Mesodermal cell (in vitro differentiated cells): ENCODE results near the gene ADGRD1.
"Not testable (repeated sequence)": the region's sequence is repeated elsewhere in the genome, so short reads cannot be mapped to it uniquely, and the experiment has no call there.

Source experiments
- H3K27ac ChIP-seq: 2 replicates; pipeline ENCODE4 v1.7.0; 2013; ENCODE audit warnings: mild to moderate bottlenecking, low read depth, low read length, moderate library complexity; ENCODE audit not compliant: severe bottlenecking
- H3K36me3 ChIP-seq: 2 replicates; pipeline ENCODE4 v1.7.1; 2013; ENCODE audit warnings: mild to moderate bottlenecking, low read length, moderate library complexity; ENCODE audit not compliant: control insufficient read depth, insufficient read depth
- H3K4me1 ChIP-seq: one replicate; pipeline ENCODE4 v1.7.1; 2013; ENCODE audit warnings: mild to moderate bottlenecking, low read length; ENCODE audit not compliant: insufficient read depth, control insufficient read depth, poor library complexity, severe bottlenecking
- H3K4me3 ChIP-seq: 2 replicates; pipeline ENCODE4 v1.7.0; 2013; ENCODE audit warnings: low read length, control low read depth, mild to moderate bottlenecking; ENCODE audit not compliant: insufficient read depth, poor library complexity, severe bottlenecking; ENCODE audit errors: extremely low read depth
- H3K9me3 ChIP-seq: 2 replicates; pipeline ENCODE4 v1.7.1; 2013; ENCODE audit warnings: mild to moderate bottlenecking, low read length, moderate library complexity; ENCODE audit not compliant: control insufficient read depth
- WGBS, 2 experiments: methylation state at CpG; one replicate each; pipeline ENCODE4 v1.1.5; 2013; ENCODE audit warnings: missing lambda C conversion rate in 2 of 2; ENCODE audit not compliant: insufficient coverage in 2 of 2; 5-methylcytosine and 5-hydroxymethylcytosine counted together

Gene ADGRD1

DNA sequence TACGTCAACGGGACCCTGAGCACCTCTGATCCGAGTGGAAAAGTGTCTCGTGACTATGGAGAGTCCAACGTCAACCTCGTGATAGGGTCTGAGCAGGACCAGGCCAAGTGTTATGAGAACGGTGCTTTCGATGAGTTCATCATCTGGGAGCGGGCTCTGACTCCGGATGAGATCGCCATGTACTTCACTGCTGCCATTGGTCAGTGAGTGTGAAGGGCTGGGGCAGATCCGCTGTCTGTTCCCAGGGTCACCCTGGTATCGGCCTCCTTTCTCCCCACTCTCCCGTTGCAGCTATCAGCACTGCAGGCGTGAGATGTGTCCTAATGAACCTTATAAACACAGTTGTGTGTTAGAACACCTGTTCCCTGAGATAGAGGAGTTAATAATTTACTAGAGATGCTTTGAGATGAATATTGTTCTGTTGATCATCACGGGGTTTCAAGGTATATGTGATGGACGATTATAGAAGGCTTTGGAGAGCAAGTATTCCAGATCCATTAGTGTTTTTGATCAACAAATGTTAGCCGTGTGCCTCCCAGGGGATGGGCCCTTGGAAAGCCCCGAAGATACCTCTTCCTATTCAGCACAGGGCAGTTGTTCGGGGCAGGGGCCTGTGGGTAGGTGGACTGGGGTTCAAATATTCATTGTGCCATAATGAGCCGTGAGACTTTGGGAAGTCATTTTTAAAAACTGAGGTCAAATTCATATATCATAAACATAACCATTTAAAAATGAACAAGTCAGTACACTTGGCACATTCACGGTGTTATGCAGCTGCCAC is 33.6 kb downstream of the ADGRD1 start:
- 87 to 95% methylated on average over 14 to 16 of the region's 22 CpGs for WGBS, 2 experiments
- no peak overlapping the region for H3K4me3 ChIP-seq
- H3K4me1 ChIP-seq = peaks cover 4% of the 10 kb centered on the region
- H3K36me3 ChIP-seq = no peaks in the 10 kb centered on the region
- no peak overlapping the region for H3K27ac ChIP-seq
- H3K9me3 ChIP-seq = no peaks in the 10 kb centered on the region

DNA sequence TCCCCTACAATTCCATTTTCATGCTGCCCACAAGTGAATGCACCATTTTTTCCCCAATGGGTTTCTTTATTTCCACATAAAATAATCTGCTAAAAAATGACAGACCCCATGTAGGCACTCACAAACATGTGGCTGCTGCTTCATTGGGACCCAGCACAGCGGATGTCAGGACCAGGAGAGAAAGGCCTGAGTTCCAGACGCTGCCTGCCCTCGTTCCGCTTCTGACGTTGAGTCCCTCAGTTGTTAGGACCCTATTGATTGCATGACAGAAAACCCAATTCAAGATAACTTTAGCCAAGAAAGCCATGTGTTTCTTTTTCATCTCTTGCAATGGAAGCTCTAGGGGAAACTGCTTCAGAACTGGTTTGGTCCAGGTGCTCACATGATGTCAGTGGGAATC is 34.6 kb downstream of the ADGRD1 start:
- H3K4me1 ChIP-seq = peaks cover 4% of the 10 kb centered on the region
- H3K36me3 ChIP-seq = no peaks in the 10 kb centered on the region
- H3K4me3 ChIP-seq = no peak overlapping the region
- WGBS, 2 experiments = 84% methylated on average over 5 of the region's 5 CpGs
- H3K9me3 ChIP-seq = no peaks in the 10 kb centered on the region
- no peak overlapping the region for H3K27ac ChIP-seq

GRCh38 chr12:130988751-130989150 is 35.0 kb downstream of the ADGRD1 start:
- Histone ChIP-seq H3K36me3 (no peaks in the 10 kb centered on the region), H3K9me3 (no peaks in the 10 kb centered on the region), H3K4me1 (peaks cover 4% of the 10 kb centered on the region), H3K4me3 (no peak overlapping the region), H3K27ac (no peak overlapping the region)
- WGBS, 2 experiments = 80 to 100% methylated on average over 1 to 2 of the region's 2 CpGs

- peaks cover 4% of the 10 kb centered on the region for H3K4me1 ChIP-seq
- H3K27ac ChIP-seq = no peak overlapping the region
- no peaks in the 10 kb centered on the region for H3K9me3 ChIP-seq
- 79 to 80% methylated on average over 6 to 7 of the region's 8 CpGs for WGBS, 2 experiments
- H3K4me3 ChIP-seq = no peak overlapping the region
- H3K36me3 ChIP-seq = no peaks in the 10 kb centered on the region
These were observed 35.7 kb downstream of the ADGRD1 start for GRCh38 chr12:130989391-130989790.

DNA sequence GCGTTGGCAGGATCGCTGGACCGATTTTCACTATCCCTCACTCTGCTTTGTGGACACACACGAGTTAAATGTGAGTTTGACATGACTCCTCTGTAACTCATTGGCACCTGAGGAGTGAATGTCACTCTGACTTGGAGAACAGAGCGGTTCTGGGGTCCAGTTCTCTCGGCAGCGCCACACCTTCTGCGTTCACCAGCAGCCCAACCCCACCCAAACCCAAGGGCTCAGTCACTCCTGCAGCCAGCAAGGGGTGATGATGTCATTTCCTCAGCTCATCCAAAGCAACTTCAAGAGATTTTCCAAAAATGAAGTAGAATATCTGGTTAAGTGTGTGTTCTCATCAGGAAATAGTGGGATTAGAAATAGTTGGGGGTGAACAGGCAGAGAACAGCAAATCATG is 36.3 kb downstream of the ADGRD1 start:
- peaks cover 4% of the 10 kb centered on the region for H3K4me1 ChIP-seq
- H3K4me3 ChIP-seq = no peak overlapping the region
- 92 to 97% methylated on average over 5 to 8 of the region's 8 CpGs for WGBS, 2 experiments
- no peaks in the 10 kb centered on the region for H3K36me3 ChIP-seq
- no peak overlapping the region for H3K27ac ChIP-seq
- no peaks in the 10 kb centered on the region for H3K9me3 ChIP-seq

GRCh38 chr12:130992448-130992847 is 38.7 kb downstream of the ADGRD1 start:
- Histone ChIP-seq H3K36me3 (no peaks in the 10 kb centered on the region), H3K27ac (no peak overlapping the region), H3K9me3 (no peaks in the 10 kb centered on the region), H3K4me3 (no peak overlapping the region), H3K4me1 (peaks cover 4% of the 10 kb centered on the region)
- 80 to 81% methylated on average over 5 to 6 of the region's 8 CpGs for WGBS, 2 experiments

GRCh38 chr12:130992979-130993538 is 39.4 kb downstream of the ADGRD1 start:
- no peaks in the 10 kb centered on the region for H3K36me3 ChIP-seq
- no peak overlapping the region for H3K27ac ChIP-seq
- H3K4me3 ChIP-seq = no peak overlapping the region
- H3K9me3 ChIP-seq = no peaks in the 10 kb centered on the region
- WGBS, 2 experiments = 86 to 96% methylated on average over 4 of the region's 5 CpGs
- H3K4me1 ChIP-seq = peaks cover 4% of the 10 kb centered on the region

DNA sequence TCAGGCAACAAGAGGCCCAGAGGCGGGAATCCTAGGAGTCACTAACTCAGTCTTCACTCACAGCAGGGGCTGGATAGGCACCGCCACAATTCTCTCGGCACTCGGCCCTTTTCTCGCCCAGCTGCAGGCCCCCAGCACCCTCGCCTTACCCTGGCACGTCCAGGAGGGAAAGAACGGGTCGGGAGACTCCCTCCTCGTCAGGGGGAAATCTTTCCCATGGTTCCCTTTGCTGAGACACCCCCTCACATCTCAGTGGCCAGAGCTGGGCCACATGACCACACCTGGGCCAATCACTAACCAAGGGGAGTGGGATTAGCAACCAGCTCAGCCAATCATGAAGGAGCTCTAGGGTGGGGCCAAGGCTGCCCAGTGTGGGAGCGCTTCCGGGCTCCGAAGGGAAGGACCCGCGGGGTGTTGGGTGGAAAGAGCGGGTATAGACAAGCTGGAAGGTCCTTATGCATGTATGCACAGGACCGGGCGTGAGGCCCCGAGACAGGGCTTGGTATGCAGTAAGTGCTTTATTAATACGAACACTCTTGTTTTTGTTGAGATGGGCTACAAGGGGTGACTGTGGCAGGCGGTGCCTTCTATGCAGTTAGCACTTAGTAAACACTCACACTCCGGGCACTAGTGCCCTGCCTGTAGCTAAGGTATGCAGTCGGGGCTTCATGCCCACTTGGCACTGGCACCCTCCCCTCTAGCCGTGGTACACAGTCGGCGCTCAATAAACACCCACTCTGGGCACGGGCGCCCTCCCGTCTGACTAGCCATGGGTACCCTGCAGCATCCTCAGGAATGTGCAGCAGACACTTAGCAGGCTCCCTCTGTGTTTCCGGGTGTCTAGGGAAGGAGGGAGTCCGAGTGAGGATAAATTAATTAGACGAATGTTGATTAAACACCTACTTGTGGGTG is 40.3 kb downstream of the ADGRD1 start:
- whole genome bisulfite sequencing, 2 experiments = 93% methylated on average over 19 to 29 of the region's 32 CpGs
- H3K9me3 ChIP-seq = no peaks in the 10 kb centered on the region
- no peak overlapping the region for H3K4me3 ChIP-seq
- peaks cover 4% of the 10 kb centered on the region for H3K4me1 ChIP-seq
- no peaks in the 10 kb centered on the region for H3K36me3 ChIP-seq
- no peak overlapping the region for H3K27ac ChIP-seq

GRCh38 chr12:130994821-130995375 is 41.2 kb downstream of the ADGRD1 start:
- WGBS, 2 experiments = 89 to 90% methylated on average over 10 to 12 of the region's 12 CpGs
- no peaks in the 10 kb centered on the region for H3K9me3 ChIP-seq
- H3K4me1 ChIP-seq = peaks cover 4% of the 10 kb centered on the region
- no peaks in the 10 kb centered on the region for H3K36me3 ChIP-seq
- no peak overlapping the region for H3K4me3 ChIP-seq
- H3K27ac ChIP-seq = no peak overlapping the region

GRCh38 chr12:130995386-130995969 is 41.8 kb downstream of the ADGRD1 start:
- not testable (repeated sequence) for H3K9me3 ChIP-seq, H3K4me1 ChIP-seq, H3K36me3 ChIP-seq, H3K4me3 ChIP-seq, H3K27ac ChIP-seq
- WGBS, 2 experiments = 100% methylated on average over 1 to 2 of the region's 5 CpGs
